K562 (cell line): ENCODE results near the gene ACSS2. TPM values are rescaled to one million over a fixed set of nuclear protein-coding genes. Genes with fewer than 3 reads are reported as not detected.

Source experiments
- ATAC-seq: fragments of 200-7000 bp; cut with Tn5 transposase; 3 replicates; pipeline ENCODE4 v1.9.1; 2020; ENCODE audit warnings: moderate library complexity
- BruUV-seq: library from RNA; stranded (reverse); fragments of 400-500 nt; replicated peaks from 2 replicates; lab custom pipeline; 2021; lab: Mats Ljungman, UMichigan
- CTCF ChIA-PET: fragments of 300-600 bp; formaldehyde crosslinking; extraction: SDS; loops from one replicate; lab custom pipeline; 2021; ENCODE audit warnings: low intra/inter-chr PET ratio; lab: Yijun Ruan, JAX
- POLR2A ChIA-PET: fragments of 300-600, 350-650 bp; sonication (Branson Sonifier 250); formaldehyde crosslinking; extraction: SDS; loops from one replicate; lab custom pipeline; 2021; ENCODE audit warnings: antibody characterized with exemption, inconsistent platforms; lab: Yijun Ruan, JAX
- DNase-seq, 4 experiments: peaks; one replicate each; pipeline versions ENCODE4 v3.0.0 to v3.0.0-alpha.2; 2011 to 2018; ENCODE audit warnings: low spot score in 3 of 4, mixed read lengths in 3 of 4; ENCODE audit errors: extremely low read depth in 1 of 4
- FAIRE-seq: peaks from 2 replicates; lab custom pipeline; 2011; peaks lifted over from hg19 to GRCh38; lab: Jason Lieb, UNC
- H2AFZ ChIP-seq: 2 replicates; pipeline ENCODE4 v1.6.0; 2011; ENCODE audit warnings: low read depth, low read length, control low read depth, inconsistent platforms
- H3K27ac ChIP-seq: fragments of 200-600 bp; 3 replicates; pipeline ENCODE4 v1.8.0; 2011; ENCODE audit warnings: low read depth, mild to moderate bottlenecking, control low read depth, inconsistent platforms, low read length, moderate library complexity, mixed read lengths; ENCODE audit errors: extremely low read depth
- H3K27me3 ChIP-seq, 2 experiments: fragments of 300-600 bp in 1 of 2; 2 replicates in 1 of 2; 3 replicates in 1 of 2; pipeline versions ENCODE4 v1.6.0 to v1.8.0; 2011; ENCODE audit warnings: inconsistent platforms in 2 of 2, low read length in 2 of 2, mild to moderate bottlenecking in 1 of 2, mixed read lengths in 1 of 2, moderate library complexity in 1 of 2; ENCODE audit not compliant: control insufficient read depth in 2 of 2, insufficient read depth in 2 of 2
- H3K36me3 ChIP-seq: fragments of 300-600 bp; 3 replicates; pipeline ENCODE4 v1.8.0; 2011; ENCODE audit warnings: mild to moderate bottlenecking, low read length, inconsistent platforms; ENCODE audit not compliant: control insufficient read depth, insufficient read depth
- H3K4me1 ChIP-seq, 2 experiments: fragments of 200-600 bp in 1 of 2; replicated peaks in 1 of 2; 2 replicates in 1 of 2; 3 replicates in 1 of 2; pipeline versions ENCODE4 v1.5.1 to v1.8.0; 2011; ENCODE audit warnings: inconsistent platforms in 2 of 2, low read length in 2 of 2, mild to moderate bottlenecking in 1 of 2, mixed read lengths in 1 of 2, moderate library complexity in 1 of 2; ENCODE audit not compliant: control insufficient read depth in 2 of 2, insufficient read depth in 2 of 2
- H3K4me2 ChIP-seq: 2 replicates; pipeline ENCODE4 v1.6.1; 2011; ENCODE audit warnings: low read length, control low read depth, inconsistent platforms, mixed read lengths; ENCODE audit not compliant: insufficient read depth
- H3K4me3 ChIP-seq: fragments of 200-600 bp; sonication (generic), shearing (Covaris generic); 2 replicates; pipeline ENCODE4 v1.5.1; 2016; ENCODE audit warnings: control low read depth, inconsistent platforms
- H3K79me2 ChIP-seq: fragments of 200-600 bp; 3 replicates; pipeline ENCODE4 v1.8.0; 2011; ENCODE audit warnings: low read length, inconsistent platforms; ENCODE audit not compliant: control insufficient read depth, insufficient read depth
- H3K9ac ChIP-seq, 2 experiments: 2 replicates each; pipeline versions ENCODE4 v1.6.0 to v1.6.1; 2011; ENCODE audit warnings: low read depth in 2 of 2, low read length in 2 of 2, control low read depth in 1 of 2, inconsistent platforms in 1 of 2, mild to moderate bottlenecking in 1 of 2, mixed read lengths in 1 of 2; ENCODE audit not compliant: insufficient read depth in 1 of 2
- H3K9me1 ChIP-seq: one replicate; pipeline ENCODE4 v1.6.0; 2011; ENCODE audit warnings: inconsistent platforms, mild to moderate bottlenecking, low read length, moderate library complexity; ENCODE audit not compliant: control insufficient read depth, insufficient read depth
- H3K9me3 ChIP-seq: replicated peaks from 2 replicates; pipeline ENCODE4 v1.5.1; 2011; ENCODE audit warnings: low read depth, low read length, inconsistent platforms; ENCODE audit not compliant: control insufficient read depth, insufficient read depth
- H4K20me1 ChIP-seq: replicated peaks from 2 replicates; pipeline ENCODE4 v1.6.1; 2011; ENCODE audit warnings: low read length, inconsistent platforms, mixed read lengths; ENCODE audit not compliant: control insufficient read depth, insufficient read depth
- BHLHE40 ChIP-seq: IDR thresholded peaks from 2 replicates; pipeline ENCODE4 v1.6.1; 2011; ENCODE audit warnings: low read length, improper control_type of control experiment
- DLX4 ChIP-seq: fragments of 250-450 bp; sonication (Bioruptor Pico); IDR thresholded peaks from 2 replicates; pipeline ENCODE4 v1.6.1; 2021; ENCODE audit warnings: mild to moderate bottlenecking
- KAT8 ChIP-seq: fragments of 450-650 bp; IDR thresholded peaks from 2 replicates; pipeline ENCODE4 v1.6.1; 2016; ENCODE audit warnings: low read depth, mild to moderate bottlenecking
- KLF10 ChIP-seq: fragments of 250-450 bp; sonication (Bioruptor Pico); IDR thresholded peaks from 2 replicates; pipeline ENCODE4 v1.6.1; 2021; ENCODE audit warnings: matching md5 sums
- RFX5 ChIP-seq: IDR thresholded peaks from 2 replicates; pipeline ENCODE4 v1.6.1; 2011; ENCODE audit warnings: low read depth, mild to moderate bottlenecking, improper control_type of control experiment, low read length
- SMARCA4 ChIP-seq: fragments of 450-650 bp; IDR thresholded peaks from 2 replicates; pipeline ENCODE4 v1.6.1; 2016
- ZNF717 ChIP-seq: fragments of 250-450 bp; sonication (Bioruptor Pico); IDR thresholded peaks from 2 replicates; pipeline ENCODE4 v1.5.0; 2021
- ZNF76 ChIP-seq: fragments of 250-450 bp; sonication (Bioruptor Pico); IDR thresholded peaks from 2 replicates; pipeline ENCODE4 v1.4.0; 2020; ENCODE audit warnings: mild to moderate bottlenecking, moderate library complexity, borderline replicate concordance
- ZNF785 ChIP-seq: fragments of 250-450 bp; sonication (Bioruptor Pico); IDR thresholded peaks from 2 replicates; pipeline ENCODE4 v1.4.0; 2020; ENCODE audit warnings: mild to moderate bottlenecking
- ZSCAN32 ChIP-seq: fragments of 450-650 bp; formaldehyde crosslinking; IDR thresholded peaks from 2 replicates; pipeline ENCODE4 v1.4.0; 2020; ENCODE audit warnings: mild to moderate bottlenecking, moderate library complexity
- WGBS: fragments of 100-300 bp; shearing (Covaris generic); methylation state at CpG from one replicate; pipeline ENCODE4 v1.1.6; 2016; ENCODE audit warnings: low coverage, mixed read lengths; ENCODE audit not compliant: insufficient coverage; ENCODE audit errors: missing lambda C conversion rate; 5-methylcytosine and 5-hydroxymethylcytosine counted together
- in situ Hi-C: fragments of 300-500 bp; cut with MboI; formaldehyde crosslinking; loops from 4 replicates; pipeline ENCODE4 v1.15.0; 2018; ENCODE audit warnings: inconsistent platforms, mixed read lengths
- intact Hi-C: fragments of 100-400 bp; cut with micrococcal nuclease; formaldehyde crosslinking; loops from 2 replicates; pipeline ENCODE4 v1.14.2; 2022
- polyA plus RNA-seq, 8 experiments: library from polyadenylated mRNA; depleted of rRNA in 4 of 8; stranded (reverse) in 5 of 8; unstranded in 3 of 8; fragments of >200 nt; fragmentation: Nextera tagmentation in 2 of 8; fragmentation: Illumina TruSeq in 1 of 8; extraction: Ambion mirVana in 2 of 8; extraction: Trizol in 1 of 8; gene quantifications; 2 replicates each; pipeline versions ENCODE4 v1.2.1 to v1.2.3, GENCODE V29; 2011 to 2014; ENCODE audit warnings: inconsistent platforms in 1 of 8, missing spikeins in 1 of 8
- total RNA-seq, 7 experiments: library from RNA; depleted of rRNA in 6 of 7; stranded (reverse); fragments of >200 nt in 6 of 7; fragmentation: Illumina TruSeq in 2 of 7; extraction: Trizol in 2 of 7; gene quantifications; 2 replicates each; pipeline versions ENCODE4 v1.2.1 to v1.2.3, GENCODE V29; 2011 to 2021; ENCODE audit warnings: low replicate concordance in 1 of 7
- TF ChIP-seq, protein P1 (sequence below), 2 experiments: fragments of 450-650 bp; IDR thresholded peaks; 2 replicates each; pipeline ENCODE4 v1.6.1; 2016
- TF ChIP-seq, protein P2 (sequence below): fragments of 250-450 bp; sonication (Bioruptor Pico); IDR thresholded peaks from 2 replicates; pipeline ENCODE4 v1.4.0; 2020
- TF ChIP-seq, protein P3 (sequence below), 2 experiments: fragments of 450-650 bp; IDR thresholded peaks; 2 replicates each; pipeline ENCODE4 v1.6.1; 2018; ENCODE audit warnings: mild to moderate bottlenecking in 2 of 2, low read depth in 1 of 2; ENCODE audit not compliant: partially characterized antibody in 2 of 2

The ACSS2 gene
- total and polyA plus RNA-seq, 9 of the 15 experiments (the other 6 are each of a cell fraction or from before 2014, with no cell fraction given): 21.9 to 246 (median 66.2) TPM

DNA sequence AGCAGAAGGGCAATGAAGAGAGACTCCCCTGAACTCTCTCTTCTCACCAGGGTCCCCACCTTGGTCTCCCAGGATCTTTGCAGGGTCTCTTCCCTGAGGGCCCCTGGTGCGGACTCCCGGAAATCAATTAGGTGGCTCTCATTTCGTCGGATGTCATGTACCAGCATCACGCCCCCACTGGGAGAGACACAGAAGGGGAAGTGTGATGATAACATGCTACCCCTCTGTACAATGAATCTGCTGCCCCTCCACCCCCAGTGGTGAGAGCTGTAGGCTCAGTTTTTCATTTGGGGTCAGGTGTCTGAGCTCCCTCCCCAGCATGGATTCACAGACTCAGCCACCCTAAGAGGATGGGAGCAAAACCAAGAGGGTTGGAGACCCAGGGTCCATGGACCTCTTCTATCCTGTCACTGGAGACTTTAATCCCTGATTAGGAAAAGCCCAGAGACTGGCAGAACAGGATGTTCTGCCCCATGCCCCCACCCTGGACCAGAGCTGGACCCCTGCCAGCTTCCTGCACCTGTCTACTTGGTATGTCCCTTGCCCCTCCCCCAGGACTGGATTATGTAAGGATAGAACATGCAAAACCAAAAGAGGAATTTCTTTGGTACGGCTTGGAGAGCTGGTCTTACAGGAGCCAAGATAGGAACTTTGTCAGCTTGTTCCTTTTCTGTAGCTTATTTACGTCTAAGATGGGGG is 14.9 kb upstream of the ACSS2 start:
- ChIA-PET POLR2A (interaction anchor here (0.7 to 1.5 kb wide), 2 partner anchors 8 to 12 kb away, joined by 4 to 6 read pairs; no protein-coding TSS in a partner anchor), CTCF (no interaction called here)
- 87% methylated on average over 7 of the region's 7 CpGs for WGBS
- H4K20me1 ChIP-seq: no peaks in the 10 kb centered on the region
- no peaks in the 10 kb centered on the region for H3K27me3 ChIP-seq
- no peaks in the 10 kb centered on the region for H3K9me3 ChIP-seq
- no TSS peak for BruUV-seq
- peak in 2 of 4 experiments; percentile 5 to 8 for DNase-seq
- no peak overlapping the region for H3K27ac ChIP-seq
- H3K36me3 ChIP-seq: peaks cover 33% of the 10 kb centered on the region; the same call in 2 of the 3 replicates
- TF ChIP-seq KAT8 (no peak), RFX5 (no peak), ZNF785 (CRISPR knock-in tag) (no peak), SMARCA4 (no peak), ZSCAN32 (CRISPR knock-in tag) (no peak), BHLHE40 (no peak), DLX4 (CRISPR knock-in tag) (no peak), ZNF76 (CRISPR knock-in tag) (no peak), ZNF717 (CRISPR knock-in tag) (no peak), KLF10 (CRISPR knock-in tag) (no peak)
- TF ChIP-seq, protein P1, sequence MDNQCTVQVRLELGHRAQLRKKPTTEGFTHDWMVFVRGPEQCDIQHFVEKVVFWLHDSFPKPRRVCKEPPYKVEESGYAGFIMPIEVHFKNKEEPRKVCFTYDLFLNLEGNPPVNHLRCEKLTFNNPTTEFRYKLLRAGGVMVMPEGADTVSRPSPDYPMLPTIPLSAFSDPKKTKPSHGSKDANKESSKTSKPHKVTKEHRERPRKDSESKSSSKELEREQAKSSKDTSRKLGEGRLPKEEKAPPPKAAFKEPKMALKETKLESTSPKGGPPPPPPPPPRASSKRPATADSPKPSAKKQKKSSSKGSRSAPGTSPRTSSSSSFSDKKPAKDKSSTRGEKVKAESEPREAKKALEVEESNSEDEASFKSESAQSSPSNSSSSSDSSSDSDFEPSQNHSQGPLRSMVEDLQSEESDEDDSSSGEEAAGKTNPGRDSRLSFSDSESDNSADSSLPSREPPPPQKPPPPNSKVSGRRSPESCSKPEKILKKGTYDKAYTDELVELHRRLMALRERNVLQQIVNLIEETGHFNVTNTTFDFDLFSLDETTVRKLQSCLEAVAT (IDR thresholded peaks at IDR 0.05): no peak
- TF ChIP-seq, protein P2, sequence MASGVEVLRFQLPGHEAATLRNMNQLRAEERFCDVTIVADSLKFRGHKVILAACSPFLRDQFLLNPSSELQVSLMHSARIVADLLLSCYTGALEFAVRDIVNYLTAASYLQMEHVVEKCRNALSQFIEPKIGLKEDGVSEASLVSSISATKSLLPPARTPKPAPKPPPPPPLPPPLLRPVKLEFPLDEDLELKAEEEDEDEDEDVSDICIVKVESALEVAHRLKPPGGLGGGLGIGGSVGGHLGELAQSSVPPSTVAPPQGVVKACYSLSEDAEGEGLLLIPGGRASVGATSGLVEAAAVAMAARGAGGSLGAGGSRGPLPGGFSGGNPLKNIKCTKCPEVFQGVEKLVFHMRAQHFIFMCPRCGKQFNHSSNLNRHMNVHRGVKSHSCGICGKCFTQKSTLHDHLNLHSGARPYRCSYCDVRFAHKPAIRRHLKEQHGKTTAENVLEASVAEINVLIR (CRISPR knock-in tag): no peak
- TF ChIP-seq, protein P3, sequence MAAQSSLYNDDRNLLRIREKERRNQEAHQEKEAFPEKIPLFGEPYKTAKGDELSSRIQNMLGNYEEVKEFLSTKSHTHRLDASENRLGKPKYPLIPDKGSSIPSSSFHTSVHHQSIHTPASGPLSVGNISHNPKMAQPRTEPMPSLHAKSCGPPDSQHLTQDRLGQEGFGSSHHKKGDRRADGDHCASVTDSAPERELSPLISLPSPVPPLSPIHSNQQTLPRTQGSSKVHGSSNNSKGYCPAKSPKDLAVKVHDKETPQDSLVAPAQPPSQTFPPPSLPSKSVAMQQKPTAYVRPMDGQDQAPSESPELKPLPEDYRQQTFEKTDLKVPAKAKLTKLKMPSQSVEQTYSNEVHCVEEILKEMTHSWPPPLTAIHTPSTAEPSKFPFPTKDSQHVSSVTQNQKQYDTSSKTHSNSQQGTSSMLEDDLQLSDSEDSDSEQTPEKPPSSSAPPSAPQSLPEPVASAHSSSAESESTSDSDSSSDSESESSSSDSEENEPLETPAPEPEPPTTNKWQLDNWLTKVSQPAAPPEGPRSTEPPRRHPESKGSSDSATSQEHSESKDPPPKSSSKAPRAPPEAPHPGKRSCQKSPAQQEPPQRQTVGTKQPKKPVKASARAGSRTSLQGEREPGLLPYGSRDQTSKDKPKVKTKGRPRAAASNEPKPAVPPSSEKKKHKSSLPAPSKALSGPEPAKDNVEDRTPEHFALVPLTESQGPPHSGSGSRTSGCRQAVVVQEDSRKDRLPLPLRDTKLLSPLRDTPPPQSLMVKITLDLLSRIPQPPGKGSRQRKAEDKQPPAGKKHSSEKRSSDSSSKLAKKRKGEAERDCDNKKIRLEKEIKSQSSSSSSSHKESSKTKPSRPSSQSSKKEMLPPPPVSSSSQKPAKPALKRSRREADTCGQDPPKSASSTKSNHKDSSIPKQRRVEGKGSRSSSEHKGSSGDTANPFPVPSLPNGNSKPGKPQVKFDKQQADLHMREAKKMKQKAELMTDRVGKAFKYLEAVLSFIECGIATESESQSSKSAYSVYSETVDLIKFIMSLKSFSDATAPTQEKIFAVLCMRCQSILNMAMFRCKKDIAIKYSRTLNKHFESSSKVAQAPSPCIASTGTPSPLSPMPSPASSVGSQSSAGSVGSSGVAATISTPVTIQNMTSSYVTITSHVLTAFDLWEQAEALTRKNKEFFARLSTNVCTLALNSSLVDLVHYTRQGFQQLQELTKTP (IDR thresholded peaks at IDR 0.05; ENCODE audit: low read depth in 1 of 2, partially characterized antibody in 2 of 2): no peak
- H3K9me1 ChIP-seq: no peaks in the 10 kb centered on the region
- H3K4me2 ChIP-seq: no peak overlapping the region
- in situ Hi-C loops (no loop called here), intact Hi-C loops (no loop called here)
- ATAC-seq: no peak
- no peaks in the 10 kb centered on the region for H3K79me2 ChIP-seq
- H3K4me1 ChIP-seq: peaks cover 0 to 10% of the 10 kb centered on the region in 2 experiments; a peak in 1 of 5 replicates
- no peak overlapping the region for H3K9ac ChIP-seq
- H2AFZ ChIP-seq: no peak overlapping the region
- no peak overlapping the region for H3K4me3 ChIP-seq
- no peak for FAIRE-seq
